Trophoblast cell (in vitro differentiated cells and primary cell): ENCODE data around the gene CACNA2D4.

Experiments used
- DNase-seq, 2 donors: peaks; one replicate each; pipeline ENCODE4 v3.0.0-alpha.2; 2016
- H2AFZ ChIP-seq: 2 replicates; pipeline ENCODE4 v1.6.1; 2013; ENCODE audit warnings: low read length, moderate library complexity, mild to moderate bottlenecking; ENCODE audit not compliant: insufficient read depth, poor library complexity
- H2AK5ac ChIP-seq: 2 replicates; pipeline ENCODE4 v1.6.1; 2013; ENCODE audit warnings: mild to moderate bottlenecking, low read length
- H2BK120ac ChIP-seq: 2 replicates; pipeline ENCODE4 v1.6.1; 2013; ENCODE audit warnings: low read length, mild to moderate bottlenecking, moderate library complexity; ENCODE audit not compliant: insufficient read depth, poor library complexity
- H2BK12ac ChIP-seq: 2 replicates; pipeline ENCODE4 v1.6.1; 2013; ENCODE audit warnings: mild to moderate bottlenecking, low read length, moderate library complexity
- H2BK5ac ChIP-seq: 2 replicates; pipeline ENCODE4 v1.6.1; 2013; ENCODE audit warnings: low read length, low read depth, moderate library complexity, mild to moderate bottlenecking; ENCODE audit not compliant: poor library complexity
- H3K14ac ChIP-seq: 2 replicates; pipeline ENCODE4 v1.6.1; 2013; ENCODE audit warnings: mild to moderate bottlenecking, low read length
- H3K18ac ChIP-seq: 2 replicates; pipeline ENCODE4 v1.6.1; 2013; ENCODE audit warnings: mild to moderate bottlenecking, low read length
- H3K23ac ChIP-seq: 2 replicates; pipeline ENCODE4 v1.6.1; 2013; ENCODE audit warnings: low read length
- H3K27ac ChIP-seq: 2 replicates; pipeline ENCODE4 v1.5.1; 2013; ENCODE audit warnings: low read depth, mild to moderate bottlenecking, inconsistent platforms, low read length, moderate library complexity
- H3K27me3 ChIP-seq: 2 replicates; pipeline ENCODE4 v1.6.1; 2013; ENCODE audit warnings: inconsistent platforms, mild to moderate bottlenecking, low read length, moderate library complexity; ENCODE audit not compliant: insufficient read depth
- H3K36me3 ChIP-seq, 2 experiments: 1 replicate in 1 of 2; 2 replicates in 1 of 2; pipeline ENCODE4 v1.6.1; 2013; ENCODE audit warnings: low read length in 2 of 2, mild to moderate bottlenecking in 2 of 2, moderate library complexity in 1 of 2; ENCODE audit not compliant: insufficient read depth in 2 of 2, control insufficient read depth in 1 of 2
- H3K4ac ChIP-seq: 2 replicates; pipeline ENCODE4 v1.6.1; 2013; ENCODE audit warnings: low read depth, mild to moderate bottlenecking, low read length, moderate library complexity
- H3K4me1 ChIP-seq, 2 experiments: 1 replicate in 1 of 2; 2 replicates in 1 of 2; pipeline ENCODE4 v1.6.1; 2013; ENCODE audit warnings: low read length in 2 of 2, mild to moderate bottlenecking in 2 of 2, moderate library complexity in 1 of 2; ENCODE audit not compliant: insufficient read depth in 2 of 2, control insufficient read depth in 1 of 2
- H3K4me2 ChIP-seq: 2 replicates; pipeline ENCODE4 v1.6.1; 2013; ENCODE audit warnings: inconsistent platforms, mild to moderate bottlenecking, low read length, moderate library complexity
- H3K4me3 ChIP-seq: 2 replicates; pipeline ENCODE4 v1.5.1; 2013; ENCODE audit warnings: mild to moderate bottlenecking, low read depth, low read length, inconsistent platforms
- H3K79me1 ChIP-seq: one replicate; pipeline ENCODE4 v1.6.1; 2013; ENCODE audit warnings: low read length
- H3K79me2 ChIP-seq: 2 replicates; pipeline ENCODE4 v1.6.1; 2013; ENCODE audit warnings: low read length, mild to moderate bottlenecking; ENCODE audit not compliant: control insufficient read depth, insufficient read depth, poor library complexity
- H3K9ac ChIP-seq: 2 replicates; pipeline ENCODE4 v1.6.1; 2013; ENCODE audit warnings: mild to moderate bottlenecking, low read length
- H3K9me3 ChIP-seq: 2 replicates; pipeline ENCODE4 v1.6.1; 2013; ENCODE audit warnings: low read depth, mild to moderate bottlenecking, control low read depth, inconsistent platforms, low read length; ENCODE audit not compliant: insufficient read depth
- H4K12ac ChIP-seq: 2 replicates; pipeline ENCODE4 v1.6.1; 2013; ENCODE audit warnings: low read depth, mild to moderate bottlenecking, low read length, moderate library complexity
- H4K8ac ChIP-seq: 2 replicates; pipeline ENCODE4 v1.6.1; 2013; ENCODE audit warnings: low read depth, mild to moderate bottlenecking, low read length, moderate library complexity
- H4K91ac ChIP-seq: one replicate; pipeline ENCODE4 v1.6.1; 2013; ENCODE audit warnings: low read depth, mild to moderate bottlenecking, low read length, moderate library complexity
- WGBS: extraction: QIAGEN DNeasy Blood & Tissue Kit; methylation state at CpG from one replicate; pipeline ENCODE4 v1.1.7; 2013; ENCODE audit warnings: missing lambda C conversion rate; ENCODE audit not compliant: insufficient read length, insufficient coverage; ENCODE audit errors: extremely low coverage; 5-methylcytosine and 5-hydroxymethylcytosine counted together

The CACNA2D4 gene

GRCh38 chr12:1821805-1822204 is 96.6 kb downstream of the CACNA2D4 start:
- no peaks in the 10 kb centered on the region for H3K36me3 ChIP-seq
- no peak overlapping the region for H2AK5ac ChIP-seq
- no peak overlapping the region for H2BK5ac ChIP-seq
- H4K8ac ChIP-seq = no peak overlapping the region
- no peak overlapping the region for H4K91ac ChIP-seq
- H2AFZ ChIP-seq = no peak overlapping the region
- no peaks in the 10 kb centered on the region for H3K4me1 ChIP-seq
- no peak for DNase-seq
- H3K23ac ChIP-seq = no peak overlapping the region
- no CpG with 5 or more reads among the region's 12 CpGs for WGBS
- no peak overlapping the region for H4K12ac ChIP-seq
- no peak overlapping the region for H3K4ac ChIP-seq
- no peak overlapping the region for H3K14ac ChIP-seq
- no peak overlapping the region for H3K18ac ChIP-seq
- H3K79me2 ChIP-seq = no peaks in the 10 kb centered on the region
- H3K79me1 ChIP-seq = no peaks in the 10 kb centered on the region
- H3K9ac ChIP-seq = no peak overlapping the region
- peaks cover 6% of the 10 kb centered on the region for H3K9me3 ChIP-seq
- H2BK120ac ChIP-seq = no peak overlapping the region
- H3K4me3 ChIP-seq = no peak overlapping the region
- H3K27me3 ChIP-seq = peaks cover 33% of the 10 kb centered on the region
- H2BK12ac ChIP-seq = no peak overlapping the region
- no peak overlapping the region for H3K27ac ChIP-seq
- no peak overlapping the region for H3K4me2 ChIP-seq

GRCh38 chr12:1820896-1821291 is 97.6 kb downstream of the CACNA2D4 start:
- Histone ChIP-seq H3K18ac (no peak overlapping the region), H4K8ac (no peak overlapping the region), H3K14ac (no peak overlapping the region), H2BK120ac (no peak overlapping the region), H4K12ac (no peak overlapping the region), H3K27ac (no peak overlapping the region), H3K4me1 (no peaks in the 10 kb centered on the region), H3K27me3 (peaks cover 33% of the 10 kb centered on the region), H2AFZ (no peak overlapping the region), H3K36me3 (no peaks in the 10 kb centered on the region), H3K9me3 (peaks cover 8% of the 10 kb centered on the region), H2AK5ac (no peak overlapping the region), H2BK12ac (no peak overlapping the region), H3K4ac (no peak overlapping the region), H2BK5ac (no peak overlapping the region), H4K91ac (no peak overlapping the region), H3K79me2 (no peaks in the 10 kb centered on the region), H3K4me3 (no peak overlapping the region), H3K4me2 (no peak overlapping the region), H3K79me1 (no peaks in the 10 kb centered on the region), H3K23ac (no peak overlapping the region), H3K9ac (no peak overlapping the region)
- no CpG with 5 or more reads among the region's 11 CpGs for whole genome bisulfite sequencing
- no peak for DNase-seq

GRCh38 chr12:1820191-1820895 is 98.1 kb downstream of the CACNA2D4 start, which contains the start of gene LRTM2:
Gene LRTM2 (plus strand): TSS chr12:1820565. CDS start chr12:1828149, 7,584 bp downstream.
- WGBS = no CpG with 5 or more reads among the region's 34 CpGs
- H3K27ac ChIP-seq = no peak within 1 kb of the TSS
- no peak within 1 kb of the TSS for H3K18ac ChIP-seq
- H2AK5ac ChIP-seq = no peak within 1 kb of the TSS
- H3K14ac ChIP-seq = no peak within 1 kb of the TSS
- H2BK12ac ChIP-seq = no peak within 1 kb of the TSS
- H3K79me2 ChIP-seq = no peaks in the 10 kb centered on the region
- no peaks in the 10 kb centered on the region for H3K4me1 ChIP-seq
- H2BK5ac ChIP-seq = no peak within 1 kb of the TSS
- no peak within 1 kb of the TSS for H4K12ac ChIP-seq
- H3K4me3 ChIP-seq = no peak within 1 kb of the TSS
- no peak for DNase-seq
- H3K9me3 ChIP-seq = peaks cover 8% of the 10 kb centered on the region
- H3K23ac ChIP-seq = no peak within 1 kb of the TSS
- no peak within 1 kb of the TSS for H3K9ac ChIP-seq
- H4K91ac ChIP-seq = no peak within 1 kb of the TSS
- H3K36me3 ChIP-seq = no peaks in the 10 kb centered on the region
- H2BK120ac ChIP-seq = no peak within 1 kb of the TSS
- H3K27me3 ChIP-seq = peaks cover 33% of the 10 kb centered on the region
- no peak within 1 kb of the TSS for H3K4ac ChIP-seq
- H4K8ac ChIP-seq = no peak within 1 kb of the TSS
- H2AFZ ChIP-seq = no peak within 1 kb of the TSS
- no peaks in the 10 kb centered on the region for H3K79me1 ChIP-seq
- H3K4me2 ChIP-seq = no peak within 1 kb of the TSS

- Histone ChIP-seq H3K9me3 (peaks cover 8% of the 10 kb centered on the region), H3K4me3 (no peak overlapping the region), H3K4ac (no peak overlapping the region), H3K9ac (no peak overlapping the region), H3K18ac (no peak overlapping the region), H4K91ac (no peak overlapping the region), H4K12ac (no peak overlapping the region), H3K79me1 (no peaks in the 10 kb centered on the region), H2AFZ (no peak overlapping the region), H3K14ac (no peak overlapping the region), H2AK5ac (no peak overlapping the region), H3K27ac (no peak overlapping the region), H3K36me3 (no peaks in the 10 kb centered on the region), H3K4me2 (no peak overlapping the region), H3K27me3 (peaks cover 33% of the 10 kb centered on the region), H3K4me1 (no peaks in the 10 kb centered on the region), H3K79me2 (no peaks in the 10 kb centered on the region), H2BK12ac (no peak overlapping the region), H2BK5ac (no peak overlapping the region), H3K23ac (no peak overlapping the region), H4K8ac (no peak overlapping the region), H2BK120ac (no peak overlapping the region)
- no peak for DNase-seq
- no CpG with 5 or more reads among the region's 6 CpGs for WGBS
Measured at GRCh38 chr12:1819571-1819970, 98.9 kb downstream of the CACNA2D4 start.
